Hepatocyte (in vitro differentiated cells): ENCODE results near the gene KIF6.

Experiments
- EZH2 ChIP-seq: fragments of 200-600 bp; sonication (generic); IDR thresholded peaks from 2 replicates; pipeline ENCODE4 v1.6.1; 2016; ENCODE audit warnings: antibody characterized with exemption, mild to moderate bottlenecking, borderline replicate concordance
- EZH2phosphoT487 ChIP-seq: fragments of 200-600 bp; sonication (generic); IDR thresholded peaks from one replicate; pipeline ENCODE4 v1.6.1; 2018; ENCODE audit warnings: antibody characterized with exemption, mild to moderate bottlenecking, low read depth, moderate library complexity; ENCODE audit not compliant: unreplicated experiment, severe bottlenecking
- TF ChIP-seq, protein P1 (sequence below): fragments of 200-600 bp; sonication (generic); IDR thresholded peaks from 2 replicates; pipeline ENCODE4 v1.5.1; 2016; ENCODE audit warnings: antibody characterized with exemption, mild to moderate bottlenecking; ENCODE audit not compliant: poor library complexity

GRCh38 chr6:39686976-39687375 lies 38.2 kb downstream of the KIF6 start:
- TF ChIP-seq, protein P1, sequence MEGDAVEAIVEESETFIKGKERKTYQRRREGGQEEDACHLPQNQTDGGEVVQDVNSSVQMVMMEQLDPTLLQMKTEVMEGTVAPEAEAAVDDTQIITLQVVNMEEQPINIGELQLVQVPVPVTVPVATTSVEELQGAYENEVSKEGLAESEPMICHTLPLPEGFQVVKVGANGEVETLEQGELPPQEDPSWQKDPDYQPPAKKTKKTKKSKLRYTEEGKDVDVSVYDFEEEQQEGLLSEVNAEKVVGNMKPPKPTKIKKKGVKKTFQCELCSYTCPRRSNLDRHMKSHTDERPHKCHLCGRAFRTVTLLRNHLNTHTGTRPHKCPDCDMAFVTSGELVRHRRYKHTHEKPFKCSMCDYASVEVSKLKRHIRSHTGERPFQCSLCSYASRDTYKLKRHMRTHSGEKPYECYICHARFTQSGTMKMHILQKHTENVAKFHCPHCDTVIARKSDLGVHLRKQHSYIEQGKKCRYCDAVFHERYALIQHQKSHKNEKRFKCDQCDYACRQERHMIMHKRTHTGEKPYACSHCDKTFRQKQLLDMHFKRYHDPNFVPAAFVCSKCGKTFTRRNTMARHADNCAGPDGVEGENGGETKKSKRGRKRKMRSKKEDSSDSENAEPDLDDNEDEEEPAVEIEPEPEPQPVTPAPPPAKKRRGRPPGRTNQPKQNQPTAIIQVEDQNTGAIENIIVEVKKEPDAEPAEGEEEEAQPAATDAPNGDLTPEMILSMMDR = no peak
- TF ChIP-seq EZH2 = no peak
- TF ChIP-seq EZH2phosphoT487 = no peak
